Glutamatergic neuron (in vitro differentiated cells): ENCODE measurements around the gene AQP7. TPM values are rescaled to one million over a fixed set of nuclear protein-coding genes. Genes with fewer than 3 reads are reported as not detected.

Source experiments
- DNase-seq: peaks from one replicate; pipeline ENCODE4 v3.0.0; 2022
- H3K27ac Mint-ChIP-seq: one replicate; pipeline ENCODE4 v1.8.0; 2020; ENCODE audit warnings: mild to moderate bottlenecking, mixed read lengths, inconsistent platforms; ENCODE audit not compliant: unreplicated experiment
- H3K27me3 Mint-ChIP-seq: one replicate; pipeline ENCODE4 v1.8.0; 2020; ENCODE audit warnings: mild to moderate bottlenecking, moderate library complexity, mixed read lengths, inconsistent platforms; ENCODE audit not compliant: unreplicated experiment
- H3K36me3 Mint-ChIP-seq: one replicate; pipeline ENCODE4 v1.8.0; 2020; ENCODE audit warnings: mild to moderate bottlenecking, mixed read lengths, inconsistent platforms; ENCODE audit not compliant: unreplicated experiment
- H3K4me1 Mint-ChIP-seq: one replicate; pipeline ENCODE4 v1.8.0; 2020; ENCODE audit warnings: mild to moderate bottlenecking, low read depth, mixed read lengths, inconsistent platforms; ENCODE audit not compliant: unreplicated experiment
- H3K4me3 Mint-ChIP-seq: one replicate; pipeline ENCODE4 v1.8.0; 2020; ENCODE audit warnings: mild to moderate bottlenecking, mixed read lengths, inconsistent platforms; ENCODE audit not compliant: unreplicated experiment
- H3K9me3 Mint-ChIP-seq: one replicate; pipeline ENCODE4 v1.8.0; 2020; ENCODE audit warnings: mild to moderate bottlenecking, moderate library complexity, mixed read lengths, inconsistent platforms; ENCODE audit not compliant: unreplicated experiment
- total RNA-seq: library from RNA; stranded (reverse); fragmentation: NEBNext Ultra II Directional; extraction: Animal tissue kit (Norgen Biotek cat#: 25700); gene quantifications from one replicate; pipeline ENCODE4 v1.2.1, GENCODE V29; 2021; ENCODE audit not compliant: unreplicated experiment
- TF ChIP-seq, protein P1 (sequence below): fragments of 200-600 bp; sonication (generic); IDR thresholded peaks from one replicate; pipeline ENCODE4 v1.5.0; 2021; ENCODE audit not compliant: partially characterized antibody, unreplicated experiment

Gene AQP7
- total RNA-seq, 1 donor from 2014 or later: not detected

DNA sequence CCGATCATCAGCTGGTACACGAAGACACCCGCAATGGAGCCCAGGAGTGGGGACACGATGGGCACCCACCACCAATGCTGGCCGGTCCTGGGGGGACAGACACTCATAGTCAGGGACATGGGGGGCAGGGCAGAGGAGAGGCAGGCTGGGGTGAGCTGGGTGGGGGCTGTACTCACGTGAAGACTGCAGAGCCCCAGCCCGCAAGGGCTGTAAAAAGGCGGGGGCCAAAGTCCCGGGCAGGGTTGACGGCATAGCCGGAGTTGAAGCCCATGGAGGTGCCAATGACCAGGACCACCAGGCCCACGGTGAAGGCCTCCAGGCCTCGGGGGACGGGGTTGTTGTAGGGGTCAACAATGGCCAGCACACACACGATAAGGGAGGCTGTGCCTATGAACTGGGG, 39.8 kb upstream of the AQP7 start:
- no peak overlapping the region for H3K27ac Mint-ChIP-seq
- peaks cover 22% of the 10 kb centered on the region for H3K27me3 Mint-ChIP-seq
- no peak overlapping the region for H3K4me3 Mint-ChIP-seq
- DNase-seq: no peak
- peaks cover 16% of the 10 kb centered on the region for H3K9me3 Mint-ChIP-seq
- peaks cover 4% of the 10 kb centered on the region for H3K36me3 Mint-ChIP-seq
- TF ChIP-seq, protein P1, sequence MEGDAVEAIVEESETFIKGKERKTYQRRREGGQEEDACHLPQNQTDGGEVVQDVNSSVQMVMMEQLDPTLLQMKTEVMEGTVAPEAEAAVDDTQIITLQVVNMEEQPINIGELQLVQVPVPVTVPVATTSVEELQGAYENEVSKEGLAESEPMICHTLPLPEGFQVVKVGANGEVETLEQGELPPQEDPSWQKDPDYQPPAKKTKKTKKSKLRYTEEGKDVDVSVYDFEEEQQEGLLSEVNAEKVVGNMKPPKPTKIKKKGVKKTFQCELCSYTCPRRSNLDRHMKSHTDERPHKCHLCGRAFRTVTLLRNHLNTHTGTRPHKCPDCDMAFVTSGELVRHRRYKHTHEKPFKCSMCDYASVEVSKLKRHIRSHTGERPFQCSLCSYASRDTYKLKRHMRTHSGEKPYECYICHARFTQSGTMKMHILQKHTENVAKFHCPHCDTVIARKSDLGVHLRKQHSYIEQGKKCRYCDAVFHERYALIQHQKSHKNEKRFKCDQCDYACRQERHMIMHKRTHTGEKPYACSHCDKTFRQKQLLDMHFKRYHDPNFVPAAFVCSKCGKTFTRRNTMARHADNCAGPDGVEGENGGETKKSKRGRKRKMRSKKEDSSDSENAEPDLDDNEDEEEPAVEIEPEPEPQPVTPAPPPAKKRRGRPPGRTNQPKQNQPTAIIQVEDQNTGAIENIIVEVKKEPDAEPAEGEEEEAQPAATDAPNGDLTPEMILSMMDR: no peak
- peaks cover 13% of the 10 kb centered on the region for H3K4me1 Mint-ChIP-seq

DNA sequence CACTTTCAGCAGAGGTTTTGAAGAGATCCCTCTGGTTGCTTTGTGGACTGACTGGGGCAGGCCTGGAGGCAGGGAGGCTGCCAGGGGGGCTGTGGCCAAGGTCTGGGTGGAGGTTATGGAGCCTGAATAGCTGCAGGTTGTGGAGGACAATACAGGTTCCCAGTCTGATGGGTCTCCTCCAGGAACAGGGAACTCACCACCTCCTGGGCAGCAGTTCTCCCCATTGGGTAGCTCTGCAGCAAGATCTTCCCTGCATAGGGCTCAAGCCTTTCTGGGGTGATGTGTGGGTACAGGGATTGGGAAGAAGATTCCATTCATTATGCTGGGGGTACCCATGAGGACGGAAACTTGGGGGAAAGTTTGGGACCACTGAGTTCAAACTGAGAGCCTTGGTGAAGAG, 38.2 kb upstream of the AQP7 start:
- Mint-ChIP-seq H3K27ac (no peak overlapping the region), H3K4me3 (no peak overlapping the region), H3K36me3 (peaks cover 4% of the 10 kb centered on the region), H3K4me1 (peaks cover 7% of the 10 kb centered on the region), H3K9me3 (peaks cover 10% of the 10 kb centered on the region), H3K27me3 (peaks cover 15% of the 10 kb centered on the region)
- TF ChIP-seq, protein P1: no peak
- no peak for DNase-seq

DNA sequence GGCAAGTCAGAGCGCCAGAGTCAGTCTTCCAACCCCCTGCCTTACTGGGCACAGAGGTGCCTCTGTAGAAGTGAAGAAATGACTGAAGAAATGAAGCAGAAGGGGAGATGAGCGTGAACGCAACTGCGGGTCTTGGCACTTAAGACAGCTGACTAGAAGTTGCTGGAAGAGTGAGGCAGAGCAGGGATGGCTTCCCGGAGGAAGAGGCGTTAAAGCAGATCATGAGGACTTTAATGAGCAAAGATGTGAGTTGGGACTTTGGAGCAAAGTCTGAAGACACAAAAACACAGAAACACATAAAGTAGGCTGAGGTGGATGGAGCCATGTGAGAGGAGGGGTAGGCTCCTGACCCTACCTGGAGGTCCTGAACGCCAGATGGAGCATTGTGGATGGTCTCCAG, 37.8 kb upstream of the AQP7 start:
- Mint-ChIP-seq H3K36me3 (peaks cover 4% of the 10 kb centered on the region), H3K27me3 (peaks cover 17% of the 10 kb centered on the region), H3K27ac (no peak overlapping the region), H3K9me3 (peaks cover 10% of the 10 kb centered on the region), H3K4me3 (peak overlapping the region; percentile 12), H3K4me1 (peaks cover 7% of the 10 kb centered on the region)
- TF ChIP-seq, protein P1: no peak
- DNase-seq: no peak

DNA sequence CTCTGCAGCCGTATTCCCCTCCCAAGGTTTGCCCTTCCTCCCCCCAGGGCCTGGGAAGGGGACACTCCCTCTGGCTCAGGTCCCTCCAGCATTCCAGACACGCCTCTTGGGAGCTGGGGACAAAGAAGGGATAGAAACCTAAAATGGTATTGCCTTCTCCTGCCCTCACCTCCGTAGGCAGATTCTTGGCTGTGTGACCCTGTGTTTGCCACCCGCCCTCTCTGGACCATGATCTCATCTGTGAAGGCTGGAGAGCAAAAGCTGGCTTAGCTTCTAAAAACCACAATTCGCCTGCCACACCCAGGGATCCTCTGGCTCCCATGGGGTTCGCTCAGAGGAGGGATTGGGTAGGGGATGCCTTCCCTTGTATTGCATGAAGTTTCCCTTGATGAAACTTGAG, 37.4 kb upstream of the AQP7 start:
- peaks cover 4% of the 10 kb centered on the region for H3K36me3 Mint-ChIP-seq
- peaks cover 16% of the 10 kb centered on the region for H3K27me3 Mint-ChIP-seq
- peaks cover 10% of the 10 kb centered on the region for H3K9me3 Mint-ChIP-seq
- no peak overlapping the region for H3K27ac Mint-ChIP-seq
- H3K4me3 Mint-ChIP-seq: no peak overlapping the region
- DNase-seq: no peak
- TF ChIP-seq, protein P1: no peak
- peaks cover 7% of the 10 kb centered on the region for H3K4me1 Mint-ChIP-seq

DNA sequence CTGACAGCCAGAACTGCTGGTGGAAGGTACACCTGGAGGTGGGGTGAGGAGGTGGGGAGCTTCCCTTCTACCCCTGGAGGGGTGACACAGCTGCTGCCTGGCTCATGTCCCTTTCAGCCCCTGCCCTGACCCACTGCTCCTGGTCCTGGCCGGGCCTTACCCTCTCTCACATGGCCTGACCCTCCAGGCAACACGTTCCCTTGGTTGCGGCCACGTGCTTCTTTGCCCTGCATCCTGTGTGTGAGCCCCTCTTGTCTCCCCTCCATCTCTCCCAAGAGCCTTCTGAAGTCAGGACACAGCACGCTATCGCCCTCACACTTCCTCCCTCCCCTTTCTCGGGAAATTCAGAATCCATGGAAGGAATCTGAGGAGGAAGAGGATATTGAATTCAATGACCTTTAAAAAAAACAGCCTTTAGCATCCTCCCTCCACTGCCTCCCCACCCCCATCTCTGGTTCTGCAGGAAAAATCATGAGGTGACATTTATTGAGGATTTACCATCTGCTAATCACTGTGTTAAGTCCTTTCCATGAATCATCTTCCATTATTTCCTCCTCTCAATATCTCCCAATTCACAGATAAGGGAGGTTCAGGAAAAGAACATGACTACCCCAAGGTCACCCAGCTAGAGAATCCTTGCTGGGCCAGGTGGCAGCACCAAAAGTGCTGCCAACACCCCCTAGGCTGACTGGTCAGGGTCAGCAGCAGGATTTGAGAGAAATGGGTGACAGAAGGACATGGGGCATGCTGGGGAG, 36.7 kb upstream of the AQP7 start:
- Mint-ChIP-seq H3K9me3 (peaks cover 10% of the 10 kb centered on the region), H3K36me3 (peaks cover 4% of the 10 kb centered on the region), H3K4me3 (no peak overlapping the region), H3K27ac (no peak overlapping the region), H3K4me1 (peaks cover 7% of the 10 kb centered on the region), H3K27me3 (peaks cover 16% of the 10 kb centered on the region)
- no peak for DNase-seq
- TF ChIP-seq, protein P1: no peak
